GM20431 (cell line): Measurements from ENCODE around the gene MPP2.
"Not testable (repeated sequence)": the region's sequence is repeated elsewhere in the genome, so short reads cannot be mapped to it uniquely, and the experiment has no call there.

Experiments used
- in situ Hi-C: fragments of 300-500 bp; cut with MseI, MboI; formaldehyde crosslinking; loops from one replicate; pipeline ENCODE4 v1.15.0; 2020; ENCODE audit warnings: low sequenced_read_pairs; ENCODE audit not compliant: unreplicated experiment

Gene MPP2

GRCh38 chr17:43932357-43932756, 25.0 kb upstream of the MPP2 start:
- in situ Hi-C loops = no loop called here

- in situ Hi-C loops = no loop called here
Observed at GRCh38 chr17:43931062-43931571, 23.8 kb upstream of the MPP2 start.

- in situ Hi-C loops = no loop called here
Observed at GRCh38 chr17:43928609-43929008, 21.3 kb upstream of the MPP2 start.

GRCh38 chr17:43927929-43928328, 20.6 kb upstream of the MPP2 start:
- in situ Hi-C loops = not testable (repeated sequence)

GRCh38 chr17:43927060-43927864, 19.9 kb upstream of the MPP2 start:
- in situ Hi-C loops = no loop called here

GRCh38 chr17:43924558-43924957, 17.2 kb upstream of the MPP2 start:
- in situ Hi-C loops = no loop called here

GRCh38 chr17:43920500-43921095, 13.3 kb upstream of the MPP2 start:
- in situ Hi-C loops = no loop called here

- in situ Hi-C loops = no loop called here
Observed at GRCh38 chr17:43918026-43918389, 10.7 kb upstream of the MPP2 start.

- in situ Hi-C loops = no loop called here
Observed at GRCh38 chr17:43917348-43918025, 10.2 kb upstream of the MPP2 start.

- in situ Hi-C loops = no loop called here
Observed at GRCh38 chr17:43917016-43917347, 9.6 kb upstream of the MPP2 start.

GRCh38 chr17:43916385-43916784, 9.0 kb upstream of the MPP2 start:
- in situ Hi-C loops = no loop called here

- in situ Hi-C loops = no loop called here
Observed at GRCh38 chr17:43915559-43915958, 8.2 kb upstream of the MPP2 start.

- in situ Hi-C loops = no loop called here
Observed at GRCh38 chr17:43914451-43914850, 7.1 kb upstream of the MPP2 start.

GRCh38 chr17:43913584-43913983, 6.2 kb upstream of the MPP2 start:
- in situ Hi-C loops = no loop called here

- in situ Hi-C loops = no loop called here
Observed at GRCh38 chr17:43912635-43913304, 5.4 kb upstream of the MPP2 start.

GRCh38 chr17:43911904-43912303, 4.6 kb upstream of the MPP2 start:
- in situ Hi-C loops = no loop called here

- in situ Hi-C loops = no loop called here
Observed at GRCh38 chr17:43909537-43910231, 2.3 kb upstream of the MPP2 start.

GRCh38 chr17:43907998-43908721, 824 bp upstream of the MPP2 start:
- in situ Hi-C loops = no loop called here

GRCh38 chr17:43906951-43907424, 348 bp downstream of the MPP2 start:
- in situ Hi-C loops = no loop called here
